WI38 (cell line): ENCODE measurements around the gene EPDR1.

Experiments used
- H3K4me3 ChIP-seq: 2 replicates; pipeline ENCODE4 v1.5.1; 2011; ENCODE audit warnings: low read depth, mild to moderate bottlenecking, control low read depth, low read length
- TF ChIP-seq, protein P1 (sequence below): IDR thresholded peaks from 2 replicates; pipeline ENCODE4 v1.5.1; 2012; ENCODE audit warnings: low read depth, mild to moderate bottlenecking, control low read depth, low read length

Gene EPDR1

DNA sequence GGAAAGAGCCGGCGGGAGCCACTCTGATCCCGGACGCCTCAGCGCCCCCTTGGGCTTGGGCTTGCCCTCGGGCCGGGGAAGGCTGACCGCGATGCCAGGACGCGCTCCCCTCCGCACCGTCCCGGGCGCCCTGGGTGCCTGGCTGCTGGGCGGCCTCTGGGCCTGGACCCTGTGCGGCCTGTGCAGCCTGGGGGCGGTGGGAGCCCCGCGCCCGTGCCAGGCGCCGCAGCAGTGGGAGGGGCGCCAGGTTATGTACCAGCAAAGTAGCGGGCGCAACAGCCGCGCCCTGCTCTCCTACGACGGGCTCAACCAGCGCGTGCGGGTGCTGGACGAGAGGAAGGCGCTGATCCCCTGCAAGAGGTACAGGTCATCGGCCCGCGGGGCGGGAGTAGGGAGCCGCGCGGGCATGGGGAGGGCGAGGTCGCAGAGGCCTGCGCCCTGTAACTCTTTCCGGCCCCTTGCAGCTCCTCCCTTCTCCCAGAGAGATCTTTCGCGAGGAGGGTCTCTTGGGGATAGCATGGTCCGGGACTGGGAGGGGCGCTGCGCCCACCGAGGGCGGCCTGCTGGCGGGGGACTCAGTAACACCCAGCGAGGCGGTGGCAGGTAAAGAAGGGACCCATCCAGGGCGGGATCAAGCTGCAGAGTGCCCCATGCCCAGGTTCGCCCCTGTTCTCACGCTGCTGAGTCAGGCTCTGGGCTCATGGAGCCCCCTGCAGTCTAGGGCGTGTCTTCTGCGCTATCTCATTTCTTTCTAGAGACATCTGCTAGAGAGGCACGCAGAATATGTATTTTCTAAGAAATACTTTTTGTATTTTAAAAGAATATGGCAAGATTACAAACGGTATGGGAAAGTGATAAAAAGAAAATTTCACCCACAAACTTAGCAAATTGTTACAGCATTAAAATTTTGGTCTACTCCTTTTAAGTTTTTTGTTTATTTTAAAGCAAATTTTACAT, 687 bp downstream of the EPDR1 start:
- H3K4me3 ChIP-seq: no peak overlapping the region
- TF ChIP-seq, protein P1, sequence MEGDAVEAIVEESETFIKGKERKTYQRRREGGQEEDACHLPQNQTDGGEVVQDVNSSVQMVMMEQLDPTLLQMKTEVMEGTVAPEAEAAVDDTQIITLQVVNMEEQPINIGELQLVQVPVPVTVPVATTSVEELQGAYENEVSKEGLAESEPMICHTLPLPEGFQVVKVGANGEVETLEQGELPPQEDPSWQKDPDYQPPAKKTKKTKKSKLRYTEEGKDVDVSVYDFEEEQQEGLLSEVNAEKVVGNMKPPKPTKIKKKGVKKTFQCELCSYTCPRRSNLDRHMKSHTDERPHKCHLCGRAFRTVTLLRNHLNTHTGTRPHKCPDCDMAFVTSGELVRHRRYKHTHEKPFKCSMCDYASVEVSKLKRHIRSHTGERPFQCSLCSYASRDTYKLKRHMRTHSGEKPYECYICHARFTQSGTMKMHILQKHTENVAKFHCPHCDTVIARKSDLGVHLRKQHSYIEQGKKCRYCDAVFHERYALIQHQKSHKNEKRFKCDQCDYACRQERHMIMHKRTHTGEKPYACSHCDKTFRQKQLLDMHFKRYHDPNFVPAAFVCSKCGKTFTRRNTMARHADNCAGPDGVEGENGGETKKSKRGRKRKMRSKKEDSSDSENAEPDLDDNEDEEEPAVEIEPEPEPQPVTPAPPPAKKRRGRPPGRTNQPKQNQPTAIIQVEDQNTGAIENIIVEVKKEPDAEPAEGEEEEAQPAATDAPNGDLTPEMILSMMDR: no peak

- TF ChIP-seq, protein P1: no peak
- no peak overlapping the region for H3K4me3 ChIP-seq
Measured at GRCh38 chr7:37921876-37922275, 1.4 kb downstream of the EPDR1 start.

DNA sequence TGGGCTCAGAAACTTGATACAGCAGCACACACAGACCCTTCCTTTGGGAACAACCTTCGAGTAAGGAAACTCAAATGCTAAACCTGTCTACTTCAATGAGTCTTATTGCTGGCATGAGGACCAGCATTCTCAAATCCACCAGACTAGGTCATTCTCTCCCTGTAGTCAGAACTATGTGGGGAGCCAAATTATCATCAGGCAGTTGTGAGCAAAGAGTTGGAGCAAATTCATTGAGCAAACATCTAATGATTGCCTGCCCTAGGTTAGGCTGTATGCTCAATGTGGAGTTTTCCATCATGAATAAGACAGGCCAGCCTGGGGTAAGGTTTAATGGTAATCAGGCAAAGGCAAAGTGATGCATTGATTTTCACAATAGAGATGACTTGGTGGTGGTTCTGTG, 3.6 kb downstream of the EPDR1 start:
- no peak overlapping the region for H3K4me3 ChIP-seq
- TF ChIP-seq, protein P1: no peak

- no peak overlapping the region for H3K4me3 ChIP-seq
- TF ChIP-seq, protein P1: no peak
Measured at GRCh38 chr7:37924491-37925041, 4.1 kb downstream of the EPDR1 start.

- TF ChIP-seq, protein P1: no peak
- H3K4me3 ChIP-seq: no peak overlapping the region
Measured at GRCh38 chr7:37925620-37926019, 5.2 kb downstream of the EPDR1 start.

- TF ChIP-seq, protein P1: no peak
Measured at GRCh38 chr7:37927773-37928444, 7.5 kb downstream of the EPDR1 start.

More at GRCh38 chr7:37927773-37928444, 7.5 kb downstream of the EPDR1 start:
- H3K4me3 ChIP-seq: no peak overlapping the region
